Activated CD8-positive, alpha-beta memory T cell treated with anti-CD3 and anti-CD28 coated beads, Interleukin-2, amount 50 U/mL, for 24 hours (primary cell): ENCODE measurements around the gene WASF2.
"Not testable (repeated sequence)": the region's sequence is repeated elsewhere in the genome, so short reads cannot be mapped to it uniquely, and the experiment has no call there.

Source experiments
- DNase-seq: peaks from one replicate; pipeline ENCODE4 v3.0.0-alpha.2; 2020; ENCODE audit errors: extremely low read depth

Gene WASF2

DNA sequence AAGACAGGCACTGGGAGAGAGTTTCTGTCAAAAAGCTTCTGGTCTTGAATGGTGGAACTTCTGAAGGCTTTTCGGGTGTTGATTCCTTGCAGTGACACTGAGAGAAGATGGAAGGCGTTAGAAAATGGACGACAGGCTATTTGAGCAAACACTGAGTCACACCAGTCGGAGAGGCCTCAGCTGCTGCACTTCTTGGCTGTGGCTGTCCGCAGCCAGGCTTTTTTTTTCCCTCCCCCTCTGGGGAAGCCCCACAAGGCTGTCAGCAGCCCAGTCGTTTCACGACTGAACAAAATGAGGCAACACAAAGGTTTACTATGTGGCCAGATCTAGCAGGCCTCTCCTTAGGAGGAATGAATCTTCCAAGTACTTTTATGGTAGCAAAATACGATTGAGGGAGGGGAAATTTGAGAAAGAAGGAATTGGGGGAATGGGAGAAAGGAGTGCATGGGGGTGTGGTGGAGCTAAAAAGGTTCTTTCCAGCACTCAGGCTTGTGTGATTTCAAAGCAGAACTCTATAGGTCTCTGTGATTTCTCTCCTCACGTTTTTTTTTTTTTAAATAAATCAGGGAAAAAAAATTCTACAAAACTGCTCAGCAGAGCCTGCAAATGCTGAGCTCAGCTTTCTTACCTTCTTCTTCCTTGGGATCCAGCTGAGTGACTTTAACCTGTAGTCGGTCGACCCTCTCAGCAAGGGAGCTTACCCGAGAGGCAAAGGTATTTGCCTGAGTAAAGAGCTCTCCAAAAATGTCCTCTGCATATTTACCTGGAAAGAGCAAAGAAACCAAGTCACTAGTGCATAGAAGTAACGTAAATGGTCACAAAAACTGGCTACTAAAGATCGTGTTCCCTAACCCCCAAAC, 71.4 kb downstream of the WASF2 start:
- DNase-seq = peak; percentile 51

DNA sequence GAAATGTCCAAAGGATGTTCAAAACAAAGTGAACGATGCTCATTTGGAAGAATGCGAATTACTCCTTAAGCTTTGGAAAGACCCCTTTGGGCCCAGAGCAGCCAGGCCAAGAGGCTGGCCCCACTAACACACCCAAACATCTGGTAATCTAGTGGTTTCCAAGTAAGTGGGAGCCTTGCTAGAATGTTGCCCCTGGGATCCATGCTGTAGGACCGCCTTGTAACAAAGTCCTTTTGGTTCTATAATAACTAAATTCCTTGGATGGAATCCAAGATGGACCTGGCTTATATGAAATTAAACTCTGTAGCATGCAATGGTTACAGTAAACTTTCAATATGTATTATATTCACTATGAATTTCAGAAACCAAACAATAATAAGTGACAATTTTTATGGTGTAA, 72.3 kb downstream of the WASF2 start:
- no peak for DNase-seq

DNA sequence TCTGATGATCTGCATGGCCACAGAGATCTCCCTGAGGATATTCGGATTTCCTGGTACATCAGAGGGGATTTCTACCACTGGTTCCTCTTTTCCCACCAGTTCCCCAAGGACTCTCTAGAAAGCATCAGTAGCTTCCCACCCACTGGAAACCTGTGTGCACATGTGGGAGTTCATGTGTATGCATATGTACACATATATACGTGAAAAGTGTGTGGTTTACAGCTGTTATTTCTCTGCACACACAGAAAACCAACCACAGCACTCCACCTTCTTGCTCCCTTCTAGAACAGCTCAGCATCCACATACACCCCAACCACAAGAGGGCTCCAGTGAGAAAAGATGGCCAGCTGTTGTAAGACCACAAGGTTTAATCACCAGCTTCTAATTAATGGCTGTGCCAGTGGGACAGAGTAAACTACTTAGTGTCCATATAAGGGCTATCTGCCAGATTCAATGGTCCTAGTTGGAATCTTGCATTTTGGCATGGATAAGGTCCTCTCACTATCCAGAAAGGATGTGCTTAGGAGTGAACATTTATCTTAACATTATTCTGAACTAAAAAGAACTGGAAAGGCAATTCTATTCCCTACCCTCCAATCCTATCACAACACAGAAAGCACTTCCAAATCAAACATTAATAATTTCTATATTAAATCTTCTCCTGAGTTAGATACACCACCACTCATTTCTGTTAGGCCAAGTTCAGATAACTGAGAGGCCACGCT, 73.4 kb downstream of the WASF2 start:
- DNase-seq = peak; percentile 29

DNA sequence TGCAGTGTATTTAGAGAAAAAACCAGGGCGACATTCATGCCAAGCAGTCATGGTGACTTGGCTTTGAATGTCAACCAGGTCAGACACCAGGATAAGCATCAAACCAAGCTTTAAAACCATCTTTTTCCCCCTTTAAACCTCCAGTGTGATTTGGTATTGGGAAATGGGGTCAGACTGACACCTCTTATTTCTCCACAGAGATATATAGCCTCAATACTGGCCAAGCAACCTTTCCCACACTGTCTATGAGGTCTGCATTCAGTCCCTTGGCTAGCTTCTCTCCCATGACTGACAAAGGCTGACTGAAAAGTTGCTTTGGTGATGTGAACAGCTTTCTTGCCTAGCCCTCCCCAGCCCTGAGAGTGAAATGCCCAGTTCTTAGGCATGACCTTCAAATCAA, 75.9 kb downstream of the WASF2 start:
- DNase-seq = no peak

DNA sequence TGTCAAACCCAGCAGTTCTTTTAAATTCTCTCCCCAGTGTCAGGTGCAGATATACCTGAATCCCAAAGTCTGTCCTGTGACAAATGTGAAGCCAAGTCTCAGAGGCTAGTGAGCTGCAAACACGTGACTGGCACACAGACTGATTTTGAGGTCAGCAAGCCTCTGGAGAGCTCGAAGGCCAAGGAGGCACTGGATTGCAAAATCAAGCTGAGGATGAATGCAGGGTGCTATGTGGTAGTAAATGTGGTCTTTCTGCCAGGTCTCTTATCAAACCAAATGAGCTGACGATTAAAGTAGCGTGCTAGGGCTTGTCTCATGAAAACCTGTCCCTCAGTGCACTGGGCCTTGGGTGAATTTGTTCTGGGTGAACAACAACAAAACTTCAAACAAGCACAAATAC, 77.0 kb downstream of the WASF2 start:
- DNase-seq = no peak

DNA sequence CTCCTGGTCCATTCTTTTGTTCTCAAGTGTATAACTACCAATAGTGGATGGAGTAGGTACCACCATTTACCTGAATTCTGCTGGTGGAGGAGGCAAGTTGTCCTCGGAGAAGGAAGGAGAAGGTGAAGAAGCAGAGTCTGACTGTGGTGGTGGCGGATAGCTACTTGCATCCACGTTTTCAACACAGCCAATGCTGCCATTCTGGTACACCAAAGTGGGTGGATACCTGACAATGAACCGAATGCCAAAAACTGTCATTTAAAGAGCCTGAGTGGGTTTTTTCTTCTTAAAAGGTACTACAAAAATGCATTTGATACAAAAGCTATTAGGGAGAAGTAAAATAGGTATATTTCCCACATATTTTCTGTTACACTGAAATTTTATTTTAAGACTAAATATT, 77.5 kb downstream of the WASF2 start:
- DNase-seq = no peak

DNA sequence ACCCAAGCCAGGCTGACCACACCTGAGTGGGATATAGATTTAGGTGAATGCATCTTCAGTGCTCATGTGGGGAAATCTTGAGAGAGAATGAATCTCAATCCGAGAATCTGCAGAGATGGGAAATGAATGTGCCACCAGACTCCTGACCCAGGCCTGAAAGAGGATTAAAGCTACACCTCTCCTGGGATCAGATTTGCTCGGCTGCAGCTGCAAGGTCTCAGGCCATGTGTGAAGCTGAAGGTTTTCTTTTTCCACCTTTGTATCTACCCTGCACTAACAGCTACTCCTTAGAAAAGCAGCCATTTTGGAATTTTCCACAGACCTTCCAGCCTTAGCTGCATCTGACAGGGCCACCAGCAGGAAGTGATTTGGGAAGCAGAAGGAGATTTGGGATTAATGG, 79.3 kb downstream of the WASF2 start:
- no peak for DNase-seq

DNA sequence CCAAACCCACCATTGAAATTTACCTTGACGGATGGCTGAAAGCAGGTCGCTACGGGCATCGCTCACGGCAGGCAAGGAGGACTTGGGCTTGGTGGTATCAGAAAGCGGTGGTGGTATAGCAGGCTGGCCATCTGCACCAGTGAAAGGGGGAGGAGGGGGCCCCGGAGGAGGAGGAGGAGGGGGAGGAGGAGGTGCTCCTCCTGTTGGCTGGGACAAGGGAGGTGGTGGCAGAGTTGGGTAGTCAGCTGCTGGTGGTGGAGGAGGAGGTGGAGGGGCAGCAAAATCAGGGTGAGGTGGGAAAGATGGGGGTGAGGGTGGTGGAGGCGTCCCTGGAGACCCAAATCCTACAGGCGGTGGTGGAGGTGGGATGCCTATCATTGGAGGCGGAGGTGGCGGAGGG, 80.3 kb downstream of the WASF2 start:
- no peak for DNase-seq

GRCh38 chr1:27408151-27408550, 81.8 kb downstream of the WASF2 start:
- no peak for DNase-seq

- not testable (repeated sequence) for DNase-seq
Measured at GRCh38 chr1:27406791-27407190, 83.2 kb downstream of the WASF2 start.

- DNase-seq = no peak
Measured at GRCh38 chr1:27406362-27406680, 83.6 kb downstream of the WASF2 start.

DNA sequence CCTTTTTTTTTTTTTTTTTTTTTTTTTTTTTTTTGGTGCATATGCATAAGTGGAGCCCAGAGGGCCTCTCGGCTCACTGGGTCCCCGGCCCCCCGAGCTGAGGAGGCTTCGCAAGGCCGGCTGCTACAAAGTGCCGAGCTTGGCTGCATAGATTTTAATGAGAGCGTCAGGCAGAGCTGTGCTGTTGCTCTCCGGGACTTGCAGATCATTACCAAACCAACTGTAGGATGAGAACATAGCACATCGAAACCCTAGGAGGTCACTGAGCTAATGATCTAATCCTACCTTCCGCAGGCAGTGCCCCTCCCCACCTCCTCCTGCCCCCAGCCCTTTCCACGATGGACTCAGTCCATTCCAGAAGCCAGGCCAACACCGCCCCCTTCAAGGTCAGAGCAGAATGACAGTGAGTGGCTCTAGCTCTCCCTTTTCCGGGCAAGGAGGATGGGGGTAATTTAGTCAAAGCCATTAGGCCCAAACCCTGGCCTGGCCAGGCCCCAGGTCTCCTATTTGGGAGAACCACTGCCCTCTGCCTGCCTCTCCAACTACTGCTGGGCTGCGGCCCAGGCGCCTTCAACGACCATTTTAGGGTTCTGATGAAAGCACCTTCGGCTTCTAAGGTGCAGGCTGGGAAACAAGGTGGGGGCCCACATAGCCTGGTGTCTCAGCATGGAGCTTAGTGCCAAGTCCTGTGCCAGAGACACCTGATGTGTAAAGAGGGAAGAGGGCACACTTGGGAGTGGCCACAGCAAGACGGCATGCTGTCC, 84.2 kb downstream of the WASF2 start:
- not testable (repeated sequence) for DNase-seq

DNA sequence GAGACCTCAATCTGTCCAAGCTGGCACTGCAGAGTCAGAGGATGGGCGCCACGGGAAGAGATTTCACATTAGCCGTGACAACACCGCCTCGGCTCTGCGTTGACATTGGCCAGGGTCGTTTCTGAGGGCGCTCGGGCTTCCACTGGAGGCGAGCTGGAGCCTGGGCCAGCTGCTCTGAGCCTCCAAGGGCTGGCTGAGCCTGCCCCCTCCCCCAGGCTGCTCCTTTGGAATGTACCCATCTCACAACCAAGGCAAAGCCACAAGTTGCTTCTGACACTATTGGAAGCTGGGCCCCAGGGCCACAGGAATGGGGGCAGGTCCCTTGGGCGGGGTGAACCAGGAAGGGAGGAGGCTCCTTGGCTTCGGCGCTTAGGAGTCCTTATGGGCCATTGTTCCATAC, 84.9 kb downstream of the WASF2 start:
- DNase-seq = no peak

GRCh38 chr1:27403931-27404330, 86.0 kb downstream of the WASF2 start:
- no peak for DNase-seq

DNA sequence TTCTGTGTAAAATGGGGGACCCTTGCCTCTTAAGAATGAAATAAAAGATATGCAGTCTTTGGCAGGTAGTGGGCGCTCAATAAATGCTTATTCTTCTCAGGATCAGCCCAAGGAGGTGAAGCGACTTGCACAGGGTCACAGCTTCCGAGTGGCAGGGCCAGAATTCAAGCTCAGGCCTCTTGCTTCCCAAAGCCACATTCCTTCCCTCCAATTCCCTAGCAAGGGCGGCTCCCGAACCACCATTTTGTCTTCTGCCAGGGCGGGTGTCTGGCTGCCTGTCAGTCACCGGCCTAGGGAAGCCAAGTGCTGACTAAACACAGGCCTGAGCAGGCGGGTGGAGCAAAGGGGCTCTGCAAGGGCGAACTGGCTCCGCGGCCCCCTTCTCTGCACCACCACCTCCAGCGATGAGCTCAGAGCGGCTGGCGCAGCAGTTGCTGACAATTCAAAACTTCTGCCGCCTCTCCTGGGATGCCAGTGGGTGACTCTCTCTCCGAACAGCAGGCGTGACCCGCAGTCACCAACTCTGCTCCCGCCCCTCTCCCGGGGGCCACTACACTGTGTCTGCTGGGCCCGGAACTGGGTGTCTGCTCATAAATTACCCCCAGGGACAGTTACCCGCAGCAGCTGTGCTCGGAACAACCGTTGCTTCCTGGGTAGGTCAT, 86.8 kb downstream of the WASF2 start:
- DNase-seq = no peak

- DNase-seq = no peak
Measured at GRCh38 chr1:27402349-27402754, 87.6 kb downstream of the WASF2 start.

- DNase-seq = no peak
Measured at GRCh38 chr1:27400963-27401341, 89.0 kb downstream of the WASF2 start.

DNA sequence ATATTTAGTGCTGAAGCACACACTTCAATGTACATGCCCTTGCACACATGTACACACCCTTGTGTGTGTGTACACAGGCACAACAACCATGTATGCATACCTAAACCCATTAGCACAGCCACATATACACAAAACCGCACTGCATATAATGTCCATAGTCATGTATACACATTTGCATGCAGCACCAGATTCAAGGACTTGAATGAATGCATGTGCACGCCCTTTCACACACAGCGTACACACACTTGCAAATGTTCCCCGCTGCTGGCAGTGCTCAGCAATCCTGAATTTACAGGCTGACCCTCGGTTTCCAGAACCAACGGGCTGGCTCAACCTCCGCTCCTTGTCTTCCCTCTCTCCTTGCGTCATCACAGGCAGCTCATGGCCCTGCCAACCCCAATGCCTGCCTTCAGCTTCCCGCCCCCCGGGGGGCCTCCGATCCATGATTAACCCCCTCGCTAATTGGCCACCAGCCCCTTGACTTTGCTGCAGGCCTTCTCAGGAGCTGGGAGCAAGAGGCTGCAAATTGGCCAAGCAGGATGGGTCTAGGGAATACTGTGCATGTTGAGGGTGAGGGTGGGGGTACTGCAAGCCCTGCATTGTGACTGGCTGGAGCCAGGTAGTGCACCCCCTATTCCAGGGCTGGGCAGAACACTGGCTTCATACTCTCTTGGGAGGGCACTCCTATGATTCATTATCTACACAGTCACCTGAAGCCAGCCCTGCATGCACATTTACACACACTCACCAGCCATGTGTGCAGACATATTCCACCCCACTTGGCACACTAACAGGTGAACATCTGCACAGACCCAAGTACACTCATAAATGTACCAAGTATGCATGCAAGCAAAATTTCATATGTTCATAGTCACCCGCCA, 89.6 kb downstream of the WASF2 start:
- no peak for DNase-seq

DNA sequence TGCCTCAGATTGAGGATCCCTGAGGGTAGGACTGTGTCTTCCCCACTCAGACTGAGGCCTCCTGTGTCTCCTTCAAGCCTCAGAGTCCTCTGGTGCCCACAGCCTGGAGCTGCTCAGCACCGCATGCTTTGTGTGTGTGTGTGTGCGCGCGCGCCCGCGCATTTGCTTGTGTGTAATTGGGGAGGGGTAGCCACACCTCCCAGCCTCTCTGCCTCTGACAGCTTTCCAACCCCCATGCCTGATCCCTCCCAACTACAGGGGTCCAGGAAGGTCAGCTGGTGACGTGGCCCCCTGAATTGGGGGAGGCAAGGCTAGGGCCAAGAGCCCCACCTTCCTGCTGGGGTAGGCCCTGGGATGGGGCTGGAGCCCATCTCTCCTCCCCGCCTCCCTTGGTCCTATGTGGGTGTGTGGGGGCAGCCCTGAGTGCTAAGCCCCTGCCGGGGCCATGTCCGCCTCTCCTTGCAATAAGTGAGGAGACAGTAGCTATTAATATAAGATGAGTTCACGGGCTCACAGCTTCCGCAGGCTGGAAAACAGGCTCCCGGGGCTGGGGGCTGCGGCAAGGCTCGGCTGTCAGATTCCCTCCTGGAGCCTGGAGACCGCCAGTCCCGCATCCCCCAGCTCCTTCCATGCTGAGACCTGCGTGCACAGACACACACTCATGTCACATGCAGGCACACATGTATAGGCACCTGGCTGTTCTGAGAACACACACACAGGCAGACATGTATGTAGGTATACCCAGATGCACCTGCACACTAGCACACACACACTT, 90.5 kb downstream of the WASF2 start:
- no peak for DNase-seq

DNA sequence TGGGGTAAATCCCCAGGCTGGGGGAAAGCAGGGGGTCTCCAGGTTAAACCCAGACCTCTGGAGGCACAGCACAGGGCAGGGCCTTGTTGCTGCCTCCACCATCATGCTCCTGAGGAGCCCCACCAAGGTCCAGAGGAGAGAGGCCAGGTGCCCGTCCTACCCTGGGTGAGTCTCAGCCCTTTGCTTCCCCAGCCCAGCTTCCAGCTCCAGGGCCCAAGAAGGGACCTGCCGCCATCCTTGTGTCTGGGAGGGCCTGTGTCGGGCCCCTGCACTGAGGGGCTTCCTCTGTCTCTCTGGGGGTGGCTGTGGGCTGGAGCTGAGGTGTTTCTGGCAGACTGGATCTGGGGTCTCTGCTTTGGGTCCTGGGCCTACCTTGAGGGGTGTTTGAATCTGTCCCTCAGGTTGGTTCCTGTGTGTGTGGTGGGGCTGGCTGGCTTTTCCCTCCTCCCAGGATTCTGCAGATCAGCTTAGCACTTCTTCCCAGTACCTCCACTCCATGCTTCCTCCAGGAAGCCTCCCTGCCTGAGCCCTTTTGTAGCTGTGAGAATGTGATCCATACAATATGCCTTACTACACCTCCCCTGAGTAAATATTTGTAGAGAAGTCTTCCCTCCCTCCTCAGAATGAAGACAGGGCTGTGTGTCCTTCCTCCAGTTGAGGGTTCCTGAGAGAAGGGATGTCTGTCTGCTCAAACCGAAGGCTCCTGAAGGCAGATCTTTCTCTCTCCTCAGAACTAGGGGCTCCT, 91.4 kb downstream of the WASF2 start:
- DNase-seq = no peak
